Mononuclear cell (primary cell): Measurements from ENCODE around the gene MARVELD3. TPM values are rescaled to one million over a fixed set of nuclear protein-coding genes. Genes with fewer than 3 reads are reported as not detected.

Source experiments
- H3K27me3 ChIP-seq: 2 replicates; pipeline ENCODE4 v1.6.0; 2011; ENCODE audit warnings: low read length, control low read depth; ENCODE audit not compliant: insufficient read depth
- H3K4me1 ChIP-seq: 2 replicates; pipeline ENCODE4 v1.5.1; 2011; ENCODE audit warnings: mild to moderate bottlenecking, low read length, control low read depth; ENCODE audit not compliant: insufficient read depth
- H3K4me3 ChIP-seq: 2 replicates; pipeline ENCODE4 v1.5.1; 2011; ENCODE audit warnings: mild to moderate bottlenecking, low read length, moderate library complexity
- H3K9me3 ChIP-seq: 2 replicates; pipeline ENCODE4 v1.5.1; 2011; ENCODE audit warnings: low read depth, mild to moderate bottlenecking, control low read depth, low read length
- total RNA-seq: library from RNA; depleted of rRNA; stranded (reverse); fragments of >200 nt; gene quantifications from one replicate; pipeline ENCODE4 v1.2.3, GENCODE V29; 2012

The MARVELD3 gene
- total RNA-seq, 1 donor = not detected

GRCh38 chr16:71637398-71637797 lies 11.4 kb downstream of the MARVELD3 start:
- H3K9me3 ChIP-seq = no peaks in the 10 kb centered on the region
- no peaks in the 10 kb centered on the region for H3K27me3 ChIP-seq
- H3K4me1 ChIP-seq = no peaks in the 10 kb centered on the region
- no peak overlapping the region for H3K4me3 ChIP-seq

GRCh38 chr16:71645450-71645849 lies 19.5 kb downstream of the MARVELD3 start:
- H3K9me3 ChIP-seq = no peaks in the 10 kb centered on the region
- H3K27me3 ChIP-seq = no peaks in the 10 kb centered on the region
- no peaks in the 10 kb centered on the region for H3K4me1 ChIP-seq
- H3K4me3 ChIP-seq = no peak overlapping the region

GRCh38 chr16:71647391-71647790 lies 21.4 kb downstream of the MARVELD3 start:
- H3K9me3 ChIP-seq = no peaks in the 10 kb centered on the region
- H3K4me1 ChIP-seq = no peaks in the 10 kb centered on the region

GRCh38 chr16:71648162-71648561 lies 22.2 kb downstream of the MARVELD3 start:
- Histone ChIP-seq H3K27me3 (no peaks in the 10 kb centered on the region), H3K9me3 (no peaks in the 10 kb centered on the region), H3K4me1 (no peaks in the 10 kb centered on the region), H3K4me3 (no peak overlapping the region)

More at GRCh38 chr16:71647391-71647790, 21.4 kb downstream of the MARVELD3 start:
- Histone ChIP-seq H3K27me3 (no peaks in the 10 kb centered on the region), H3K4me3 (no peak overlapping the region)

- Histone ChIP-seq H3K27me3 (no peaks in the 10 kb centered on the region), H3K4me3 (no peak overlapping the region), H3K4me1 (no peaks in the 10 kb centered on the region), H3K9me3 (no peaks in the 10 kb centered on the region)
Observed at GRCh38 chr16:71648921-71649320, 22.9 kb downstream of the MARVELD3 start.

- no peaks in the 10 kb centered on the region for H3K27me3 ChIP-seq
- H3K9me3 ChIP-seq = no peaks in the 10 kb centered on the region
- no peak overlapping the region for H3K4me3 ChIP-seq
- H3K4me1 ChIP-seq = no peaks in the 10 kb centered on the region
Observed at GRCh38 chr16:71649704-71650103, 23.7 kb downstream of the MARVELD3 start.

GRCh38 chr16:71658771-71659170 lies 32.8 kb downstream of the MARVELD3 start:
- H3K27me3 ChIP-seq = no peaks in the 10 kb centered on the region
- no peak overlapping the region for H3K4me3 ChIP-seq
- H3K4me1 ChIP-seq = no peaks in the 10 kb centered on the region
- no peaks in the 10 kb centered on the region for H3K9me3 ChIP-seq

GRCh38 chr16:71659471-71659870 lies 33.5 kb downstream of the MARVELD3 start:
- no peaks in the 10 kb centered on the region for H3K9me3 ChIP-seq
- H3K27me3 ChIP-seq = no peaks in the 10 kb centered on the region
- no peak overlapping the region for H3K4me3 ChIP-seq
- H3K4me1 ChIP-seq = no peaks in the 10 kb centered on the region

GRCh38 chr16:71666264-71666663 lies 40.3 kb downstream of the MARVELD3 start:
- Histone ChIP-seq H3K9me3 (no peaks in the 10 kb centered on the region), H3K4me3 (no peak overlapping the region), H3K4me1 (no peaks in the 10 kb centered on the region), H3K27me3 (no peaks in the 10 kb centered on the region)

GRCh38 chr16:71666928-71667707 lies 41.1 kb downstream of the MARVELD3 start:
- no peaks in the 10 kb centered on the region for H3K27me3 ChIP-seq
- no peaks in the 10 kb centered on the region for H3K4me1 ChIP-seq
- H3K9me3 ChIP-seq = no peaks in the 10 kb centered on the region
- no peak overlapping the region for H3K4me3 ChIP-seq

- Histone ChIP-seq H3K9me3 (no peaks in the 10 kb centered on the region), H3K4me3 (no peak overlapping the region), H3K27me3 (no peaks in the 10 kb centered on the region), H3K4me1 (no peaks in the 10 kb centered on the region)
Observed at GRCh38 chr16:71669926-71670536, 44.0 kb downstream of the MARVELD3 start.

- Histone ChIP-seq H3K27me3 (no peaks in the 10 kb centered on the region), H3K4me1 (no peaks in the 10 kb centered on the region), H3K9me3 (no peaks in the 10 kb centered on the region), H3K4me3 (no peak overlapping the region)
Observed at GRCh38 chr16:71670537-71670936, 44.6 kb downstream of the MARVELD3 start.

GRCh38 chr16:71671165-71671564 lies 45.2 kb downstream of the MARVELD3 start:
- H3K4me1 ChIP-seq = no peaks in the 10 kb centered on the region
- no peaks in the 10 kb centered on the region for H3K27me3 ChIP-seq
- H3K9me3 ChIP-seq = no peaks in the 10 kb centered on the region

GRCh38 chr16:71672125-71672524 lies 46.1 kb downstream of the MARVELD3 start:
- Histone ChIP-seq H3K27me3 (no peaks in the 10 kb centered on the region), H3K4me3 (no peak overlapping the region), H3K9me3 (no peaks in the 10 kb centered on the region), H3K4me1 (no peaks in the 10 kb centered on the region)

More at GRCh38 chr16:71671165-71671564, 45.2 kb downstream of the MARVELD3 start:
- H3K4me3 ChIP-seq = no peak overlapping the region

GRCh38 chr16:71672803-71673581 lies 47.0 kb downstream of the MARVELD3 start:
- no peak overlapping the region for H3K4me3 ChIP-seq
- no peaks in the 10 kb centered on the region for H3K4me1 ChIP-seq
- no peaks in the 10 kb centered on the region for H3K9me3 ChIP-seq
- H3K27me3 ChIP-seq = no peaks in the 10 kb centered on the region
